Nephron (organoid): ENCODE results near the gene TNFRSF6B.

Experiments used
- H3K27ac Mint-ChIP-seq, 3 experiments: 2 replicates each; pipeline ENCODE4 v1.8.0; 2020; ENCODE audit warnings: mixed read lengths in 3 of 3, mild to moderate bottlenecking in 2 of 3, moderate library complexity in 1 of 3
- H3K27me3 Mint-ChIP-seq: 2 replicates; pipeline ENCODE4 v1.8.0; 2021; ENCODE audit warnings: low read depth, mild to moderate bottlenecking, moderate library complexity, mixed read lengths
- H3K36me3 Mint-ChIP-seq: 2 replicates; pipeline ENCODE4 v1.8.0; 2020; ENCODE audit warnings: low read depth, mixed read lengths
- H3K4me1 Mint-ChIP-seq: 2 replicates; pipeline ENCODE4 v1.8.0; 2020; ENCODE audit warnings: mixed read lengths
- H3K4me3 Mint-ChIP-seq, 3 experiments: 2 replicates each; pipeline ENCODE4 v1.8.0; 2020; ENCODE audit warnings: mild to moderate bottlenecking in 3 of 3, mixed read lengths in 3 of 3, moderate library complexity in 2 of 3
- H3K9me3 Mint-ChIP-seq: 2 replicates; pipeline ENCODE4 v1.8.0; 2020; ENCODE audit warnings: mixed read lengths
- TF ChIP-seq, protein P1 (sequence below), 3 experiments: fragments of 200-600 bp; sonication (generic); IDR thresholded peaks; one replicate each; pipeline ENCODE4 v1.5.0; 2021; ENCODE audit warnings: antibody characterized with exemption in 3 of 3; ENCODE audit not compliant: unreplicated experiment in 3 of 3

The TNFRSF6B gene

DNA sequence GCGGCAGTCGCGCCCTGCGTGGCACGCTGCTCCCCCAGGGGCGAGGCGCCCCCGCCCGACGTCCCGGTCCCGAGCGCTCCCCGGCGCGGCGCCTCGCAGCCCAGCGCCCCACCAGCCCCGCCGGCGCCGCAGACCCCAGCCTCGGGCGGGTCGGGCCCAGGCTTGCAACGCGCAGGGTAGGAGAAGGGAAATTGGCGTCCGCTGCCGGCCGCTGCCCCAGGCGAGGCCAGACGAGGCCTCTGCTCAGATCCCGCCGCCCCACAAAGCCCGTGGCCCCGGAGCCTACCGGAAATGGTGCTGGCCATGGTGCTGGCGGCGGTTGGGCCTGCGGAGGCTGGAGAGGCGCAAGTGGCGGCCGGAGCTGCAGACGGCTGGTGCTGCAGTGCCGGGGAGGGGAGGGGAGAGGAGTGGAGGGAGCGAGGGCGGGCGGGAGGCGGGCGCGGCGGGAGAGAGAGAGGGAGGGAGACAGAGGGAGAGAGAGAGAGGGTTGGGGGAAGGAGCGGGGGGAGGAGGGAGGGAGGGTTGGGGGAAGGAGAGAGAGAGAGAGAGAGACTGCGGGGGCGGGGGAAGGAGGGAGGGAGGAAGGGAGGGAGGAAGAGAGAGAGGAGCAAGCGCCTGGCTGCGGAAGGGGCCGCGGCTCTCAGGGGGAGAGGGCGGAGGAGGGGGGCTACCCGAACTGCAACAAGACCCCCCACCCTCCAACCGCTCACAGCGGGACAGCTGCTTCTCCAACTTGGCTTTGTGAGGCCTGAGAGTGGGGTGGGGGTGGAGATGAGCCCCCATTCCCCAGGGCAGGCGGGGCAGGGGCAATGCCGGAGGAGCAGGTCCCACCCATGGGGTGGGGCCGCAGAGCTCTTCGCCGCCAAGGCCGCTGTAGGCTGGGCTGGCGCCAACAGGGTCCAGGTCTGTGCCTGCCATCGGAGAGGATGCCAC lies 43.1 kb upstream of the TNFRSF6B start, which contains the start of gene STMN3:
Gene STMN3, minus strand, starts transcription at position 384 of the 933 bp plus-strand sequence. Its CDS starts 79 bp downstream, at position 305.
- Mint-ChIP-seq H3K4me3 (peak within 1 kb of the TSS; percentile 74 to 92 (median 90)), H3K4me1 (peaks cover 9% of the 10 kb centered on the region), H3K36me3 (no peaks in the 10 kb centered on the region), H3K27me3 (peaks cover 9% of the 10 kb centered on the region), H3K27ac (peak within 1 kb of the TSS; percentile 89 to 92 (median 92)), H3K9me3 (no peaks in the 10 kb centered on the region)
- TF ChIP-seq, protein P1, sequence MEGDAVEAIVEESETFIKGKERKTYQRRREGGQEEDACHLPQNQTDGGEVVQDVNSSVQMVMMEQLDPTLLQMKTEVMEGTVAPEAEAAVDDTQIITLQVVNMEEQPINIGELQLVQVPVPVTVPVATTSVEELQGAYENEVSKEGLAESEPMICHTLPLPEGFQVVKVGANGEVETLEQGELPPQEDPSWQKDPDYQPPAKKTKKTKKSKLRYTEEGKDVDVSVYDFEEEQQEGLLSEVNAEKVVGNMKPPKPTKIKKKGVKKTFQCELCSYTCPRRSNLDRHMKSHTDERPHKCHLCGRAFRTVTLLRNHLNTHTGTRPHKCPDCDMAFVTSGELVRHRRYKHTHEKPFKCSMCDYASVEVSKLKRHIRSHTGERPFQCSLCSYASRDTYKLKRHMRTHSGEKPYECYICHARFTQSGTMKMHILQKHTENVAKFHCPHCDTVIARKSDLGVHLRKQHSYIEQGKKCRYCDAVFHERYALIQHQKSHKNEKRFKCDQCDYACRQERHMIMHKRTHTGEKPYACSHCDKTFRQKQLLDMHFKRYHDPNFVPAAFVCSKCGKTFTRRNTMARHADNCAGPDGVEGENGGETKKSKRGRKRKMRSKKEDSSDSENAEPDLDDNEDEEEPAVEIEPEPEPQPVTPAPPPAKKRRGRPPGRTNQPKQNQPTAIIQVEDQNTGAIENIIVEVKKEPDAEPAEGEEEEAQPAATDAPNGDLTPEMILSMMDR (IDR thresholded peaks at IDR 0.05; ENCODE audit: unreplicated experiment in 3 of 3): no peak

DNA sequence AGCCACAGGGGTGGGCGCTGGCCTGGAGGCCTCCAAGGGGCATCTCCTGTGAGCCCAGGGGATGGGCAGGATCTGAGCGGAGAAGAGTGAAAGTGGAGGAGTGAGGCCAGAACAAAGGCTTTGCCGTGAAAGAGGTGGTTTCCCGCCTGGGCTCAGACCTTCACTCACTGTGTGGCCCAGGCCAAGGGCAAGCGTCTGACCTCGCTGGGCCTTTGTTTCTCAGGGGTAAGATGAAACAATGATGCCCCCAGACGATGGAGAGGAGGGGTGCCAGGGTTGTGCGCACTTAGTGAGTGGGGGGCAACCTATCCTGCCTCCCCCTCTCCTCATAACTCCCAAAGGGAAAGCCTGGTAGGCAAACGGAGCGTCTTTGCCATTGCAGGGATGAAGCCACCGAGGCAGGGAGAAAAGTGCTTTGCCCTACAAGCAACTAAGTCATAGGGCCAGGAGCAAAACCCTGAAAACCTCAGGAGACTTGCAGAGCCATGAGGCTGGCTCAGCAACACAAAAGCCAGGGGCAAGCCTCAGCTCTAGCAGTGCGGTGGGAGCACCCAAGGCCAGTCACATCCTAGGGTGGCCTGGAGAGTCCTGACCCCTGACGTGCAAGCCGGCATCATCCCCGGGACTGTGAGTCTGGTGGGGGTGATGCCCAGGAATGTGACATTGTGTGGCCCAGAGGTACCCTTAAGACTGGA lies 42.3 kb upstream of the TNFRSF6B start:
- H3K27ac Mint-ChIP-seq: peak overlapping the region; percentile 89 to 92 (median 92)
- no peaks in the 10 kb centered on the region for H3K36me3 Mint-ChIP-seq
- no peaks in the 10 kb centered on the region for H3K9me3 Mint-ChIP-seq
- TF ChIP-seq, protein P1 (IDR thresholded peaks at IDR 0.05; ENCODE audit: unreplicated experiment in 3 of 3): no peak
- peaks cover 17% of the 10 kb centered on the region for H3K4me1 Mint-ChIP-seq
- peaks cover 9% of the 10 kb centered on the region for H3K27me3 Mint-ChIP-seq
- peak overlapping the region; percentile 74 to 81 (median 80) for H3K4me3 Mint-ChIP-seq

DNA sequence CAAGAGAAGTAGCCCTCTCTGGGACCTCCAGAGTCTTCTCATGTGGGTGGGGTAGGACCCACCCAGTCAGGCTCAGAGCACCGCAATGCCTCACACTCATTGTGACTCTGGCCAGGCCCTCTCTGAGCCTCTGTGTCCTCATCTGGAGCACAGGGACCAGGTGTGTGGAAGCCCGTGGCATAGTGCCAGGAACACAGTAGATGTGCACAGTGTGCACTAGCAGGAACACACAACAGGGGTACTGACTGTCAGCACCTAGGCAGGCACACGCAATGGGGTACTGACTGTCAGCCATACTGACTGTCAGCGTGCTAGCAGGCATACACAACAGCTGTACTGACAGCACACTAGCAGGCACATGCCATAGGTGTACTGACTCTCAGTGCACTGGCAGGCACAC lies 41.2 kb upstream of the TNFRSF6B start:
- peak overlapping the region in 1 of 3 experiments; percentile 11 for H3K27ac Mint-ChIP-seq
- H3K9me3 Mint-ChIP-seq: no peaks in the 10 kb centered on the region
- H3K4me3 Mint-ChIP-seq: peak overlapping the region; percentile 9 to 63 (median 36)
- H3K36me3 Mint-ChIP-seq: no peaks in the 10 kb centered on the region
- H3K4me1 Mint-ChIP-seq: peaks cover 25% of the 10 kb centered on the region
- TF ChIP-seq, protein P1 (IDR thresholded peaks at IDR 0.05; ENCODE audit: unreplicated experiment in 3 of 3): no peak
- H3K27me3 Mint-ChIP-seq: peaks cover 9% of the 10 kb centered on the region

- Mint-ChIP-seq H3K4me3 (peak overlapping the region; percentile 47 to 98 (median 95)), H3K9me3 (no peaks in the 10 kb centered on the region), H3K36me3 (peaks cover 3% of the 10 kb centered on the region), H3K27me3 (peaks cover 3% of the 10 kb centered on the region), H3K27ac (peak overlapping the region in 2 of 3 experiments; percentile 47 to 61), H3K4me1 (peaks cover 24% of the 10 kb centered on the region)
- TF ChIP-seq, protein P1 (IDR thresholded peaks at IDR 0.05; ENCODE audit: unreplicated experiment in 3 of 3): no peak
Measured at GRCh38 chr20:63656451-63656850, 40.0 kb upstream of the TNFRSF6B start.

DNA sequence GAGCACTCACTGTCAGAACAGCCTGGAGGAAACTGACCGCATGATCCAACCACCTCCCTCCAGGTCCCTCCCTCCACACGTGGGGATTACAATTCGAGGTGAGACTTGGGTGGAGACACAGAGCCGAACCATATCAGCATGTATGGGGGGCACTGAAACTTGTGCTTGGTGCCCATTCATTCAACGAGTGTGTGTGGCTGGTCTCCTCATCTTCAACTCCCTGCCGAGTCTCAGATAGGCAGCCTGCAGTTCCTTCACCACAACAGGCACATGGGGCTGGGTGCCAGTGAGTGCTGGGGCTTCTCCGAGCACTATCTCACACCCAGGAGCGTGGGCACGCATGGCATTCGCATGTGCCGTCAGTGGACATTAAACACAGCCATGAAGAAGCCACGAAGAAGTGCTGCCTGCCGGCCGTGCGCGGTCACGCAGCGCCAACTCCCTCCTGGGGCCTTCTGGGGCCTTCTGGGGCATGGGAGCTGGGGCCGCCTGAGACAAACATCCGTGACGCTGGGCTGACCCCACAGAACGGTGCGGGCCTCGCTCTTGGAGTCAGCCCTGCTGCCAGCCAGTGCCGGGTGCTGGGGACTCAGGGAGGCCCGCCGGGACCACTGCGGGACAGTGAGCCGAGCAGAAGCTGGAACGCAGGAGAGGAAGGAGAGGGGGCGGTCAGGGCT lies 39.1 kb upstream of the TNFRSF6B start:
- H3K4me3 Mint-ChIP-seq: peak overlapping the region; percentile 95 to 98 (median 96)
- H3K4me1 Mint-ChIP-seq: peaks cover 21% of the 10 kb centered on the region
- H3K36me3 Mint-ChIP-seq: peaks cover 5% of the 10 kb centered on the region
- H3K27me3 Mint-ChIP-seq: no peaks in the 10 kb centered on the region
- TF ChIP-seq, protein P1 (IDR thresholded peaks at IDR 0.05; ENCODE audit: unreplicated experiment in 3 of 3): no peak
- peak overlapping the region; percentile 95 to 99 (median 96) for H3K27ac Mint-ChIP-seq
- no peaks in the 10 kb centered on the region for H3K9me3 Mint-ChIP-seq
